HepG2 (cell line): Measurements from ENCODE around the gene GNAS.
A peak's percentile ranks its signal among the peaks of the same experiment; 100 is the strongest.

ENCODE experiments used
- ARNTL ChIP-seq: sonication (generic); formaldehyde crosslinking; IDR thresholded peaks from 2 replicates; pipeline ENCODE4 v1.4.0; 2020; ENCODE audit warnings: mild to moderate bottlenecking, missing genetic modification reagents
- GTF2F1 ChIP-seq: fragments of 150-350 bp; IDR thresholded peaks from 2 replicates; pipeline ENCODE4 v1.6.1; 2014; ENCODE audit warnings: low read length
- JUN ChIP-seq: sonication (generic); formaldehyde crosslinking; IDR thresholded peaks from 2 replicates; pipeline ENCODE4 v1.4.0; 2020; ENCODE audit warnings: mild to moderate bottlenecking, missing genetic modification reagents
- POLR2A ChIP-seq, 2 experiments: IDR thresholded peaks; 2 replicates each; pipeline ENCODE4 v1.6.1; 2011; ENCODE audit warnings: low read depth in 2 of 2, low read length in 2 of 2, mild to moderate bottlenecking in 1 of 2, moderate library complexity in 1 of 2; ENCODE audit not compliant: insufficient read depth in 1 of 2
- POLR2AphosphoS5 ChIP-seq: IDR thresholded peaks from 2 replicates; pipeline ENCODE4 v1.6.1; 2012; ENCODE audit warnings: low read depth, low read length
- RBFOX2 ChIP-seq: fragments of 200-400 bp; formaldehyde crosslinking; IDR thresholded peaks from 2 replicates; pipeline ENCODE4 v1.6.1; 2017; ENCODE audit warnings: low read depth, mild to moderate bottlenecking, low read length
- ZBTB21 ChIP-seq: sonication (generic); formaldehyde crosslinking; IDR thresholded peaks from 2 replicates; pipeline ENCODE4 v1.4.0; 2020; ENCODE audit warnings: missing genetic modification reagents
- ZNF441 ChIP-seq: sonication (generic); formaldehyde crosslinking; IDR thresholded peaks from 2 replicates; pipeline ENCODE4 v1.7.0; 2021; ENCODE audit warnings: missing genetic modification reagents, borderline replicate concordance
- ZNF720 ChIP-seq: sonication (generic); formaldehyde crosslinking; IDR thresholded peaks from 2 replicates; pipeline ENCODE4 v1.4.0; 2020; ENCODE audit warnings: missing genetic modification reagents
- TF ChIP-seq, protein P1 (sequence below), 2 experiments: IDR thresholded peaks; 2 replicates each; pipeline ENCODE4 v1.6.1; 2011 to 2012; ENCODE audit warnings: low read length in 2 of 2, borderline replicate concordance in 1 of 2, low read depth in 1 of 2, mild to moderate bottlenecking in 1 of 2, moderate library complexity in 1 of 2

DNA sequence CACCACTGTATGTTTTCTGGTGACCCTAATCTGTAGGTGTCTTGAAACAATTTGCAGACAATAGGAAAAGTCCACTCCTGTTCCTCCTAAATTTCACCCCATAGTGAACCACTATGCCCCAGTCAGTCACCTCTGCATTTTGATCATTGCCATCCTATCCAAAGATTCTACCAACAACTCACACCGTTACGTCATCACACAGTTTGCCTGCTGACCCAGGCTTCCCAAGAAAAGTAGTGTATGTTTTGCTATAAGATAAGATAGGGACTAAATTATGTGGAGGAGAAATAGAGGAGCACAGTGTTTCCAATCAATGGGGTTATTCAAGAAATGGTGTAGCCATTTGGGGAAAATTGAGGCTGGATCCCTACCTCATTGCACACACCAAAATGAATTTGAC, 58.8 kb downstream of the GNAS start:
- TF ChIP-seq, protein P1, sequence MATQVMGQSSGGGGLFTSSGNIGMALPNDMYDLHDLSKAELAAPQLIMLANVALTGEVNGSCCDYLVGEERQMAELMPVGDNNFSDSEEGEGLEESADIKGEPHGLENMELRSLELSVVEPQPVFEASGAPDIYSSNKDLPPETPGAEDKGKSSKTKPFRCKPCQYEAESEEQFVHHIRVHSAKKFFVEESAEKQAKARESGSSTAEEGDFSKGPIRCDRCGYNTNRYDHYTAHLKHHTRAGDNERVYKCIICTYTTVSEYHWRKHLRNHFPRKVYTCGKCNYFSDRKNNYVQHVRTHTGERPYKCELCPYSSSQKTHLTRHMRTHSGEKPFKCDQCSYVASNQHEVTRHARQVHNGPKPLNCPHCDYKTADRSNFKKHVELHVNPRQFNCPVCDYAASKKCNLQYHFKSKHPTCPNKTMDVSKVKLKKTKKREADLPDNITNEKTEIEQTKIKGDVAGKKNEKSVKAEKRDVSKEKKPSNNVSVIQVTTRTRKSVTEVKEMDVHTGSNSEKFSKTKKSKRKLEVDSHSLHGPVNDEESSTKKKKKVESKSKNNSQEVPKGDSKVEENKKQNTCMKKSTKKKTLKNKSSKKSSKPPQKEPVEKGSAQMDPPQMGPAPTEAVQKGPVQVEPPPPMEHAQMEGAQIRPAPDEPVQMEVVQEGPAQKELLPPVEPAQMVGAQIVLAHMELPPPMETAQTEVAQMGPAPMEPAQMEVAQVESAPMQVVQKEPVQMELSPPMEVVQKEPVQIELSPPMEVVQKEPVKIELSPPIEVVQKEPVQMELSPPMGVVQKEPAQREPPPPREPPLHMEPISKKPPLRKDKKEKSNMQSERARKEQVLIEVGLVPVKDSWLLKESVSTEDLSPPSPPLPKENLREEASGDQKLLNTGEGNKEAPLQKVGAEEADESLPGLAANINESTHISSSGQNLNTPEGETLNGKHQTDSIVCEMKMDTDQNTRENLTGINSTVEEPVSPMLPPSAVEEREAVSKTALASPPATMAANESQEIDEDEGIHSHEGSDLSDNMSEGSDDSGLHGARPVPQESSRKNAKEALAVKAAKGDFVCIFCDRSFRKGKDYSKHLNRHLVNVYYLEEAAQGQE (IDR thresholded peaks at IDR 0.05; ENCODE audit: borderline replicate concordance in 1 of 2, low read depth in 1 of 2, low read length in 2 of 2) = no peak
- no peak for TF ChIP-seq POLR2AphosphoS5
- no peak for TF ChIP-seq ARNTL
- TF ChIP-seq POLR2A (IDR thresholded peaks at IDR 0.05; ENCODE audit: insufficient read depth in 1 of 2, low read depth in 2 of 2, low read length in 2 of 2) = peak in 1 of 2 experiments; percentile 51; a peak in 1 of 4 replicates
- TF ChIP-seq ZNF720 (CRISPR knock-in tag) = no peak
- 0 out of 2 replicates have a peak, but pooled peaks have one; percentile 35 for TF ChIP-seq RBFOX2
- TF ChIP-seq GTF2F1 = no peak
- TF ChIP-seq JUN (CRISPR knock-in tag) = no peak
- TF ChIP-seq ZBTB21 (CRISPR knock-in tag) = no peak
- TF ChIP-seq ZNF441 (CRISPR knock-in tag) = no peak
